Colonic mucosa (tissue), 4 donors: Measurements from ENCODE around the gene THOC2. TPM values are rescaled to one million over a fixed set of nuclear protein-coding genes. Genes with fewer than 3 reads are reported as not detected.
"Not testable (repeated sequence)": the region's sequence is repeated elsewhere in the genome, so short reads cannot be mapped to it uniquely, and the experiment has no call there.

ENCODE experiments used
- DNase-seq: peaks from one replicate; pipeline ENCODE4 v3.0.0-alpha.2; 2020
- H3K27ac ChIP-seq: fragments of 200-600 bp; one replicate; pipeline ENCODE4 v1.8.0; 2021
- H3K27me3 ChIP-seq: fragments of 200-600 bp; one replicate; pipeline ENCODE4 v1.8.0; 2021
- H3K36me3 ChIP-seq: fragments of 200-600 bp; one replicate; pipeline ENCODE4 v1.8.0; 2021
- H3K4me1 ChIP-seq: fragments of 200-600 bp; one replicate; pipeline ENCODE4 v1.8.0; 2021; ENCODE audit warnings: mild to moderate bottlenecking
- H3K4me3 ChIP-seq: fragments of 200-600 bp; one replicate; pipeline ENCODE4 v1.8.0; 2021
- H3K9ac ChIP-seq, 2 donors: one replicate each; pipeline ENCODE4 v1.7.0; 2013; ENCODE audit warnings: control low read depth in 2 of 2, low read depth in 2 of 2, low read length in 2 of 2
- H3K9me3 ChIP-seq: fragments of 200-600 bp; one replicate; pipeline ENCODE4 v1.8.0; 2021
- intact Hi-C: fragments of 100-400 bp; cut with DNase I; formaldehyde crosslinking; loops from one replicate; pipeline ENCODE4 v1.14.1; 2022
- total RNA-seq, 2 donors: library from RNA; stranded (reverse); fragmentation: NEBNext Ultra II Directional in 1 of 2; extraction: Animal tissue kit (Norgen Biotek cat#: 25700) in 1 of 2; gene quantifications; one replicate each; pipeline ENCODE4 v1.2.1, GENCODE V29; 2021
- TF ChIP-seq, protein P1 (sequence below): fragments of 200-600 bp; IDR thresholded peaks from one replicate; pipeline ENCODE4 v1.8.0; 2022; ENCODE audit warnings: antibody characterized with exemption, mild to moderate bottlenecking
- donor health status: healthy.
- donor health status: DM: no; HTN: no; CAD: no.
- donor health status: DM: no; HTN: no; CAD: no.

THOC2 gene, protein sequence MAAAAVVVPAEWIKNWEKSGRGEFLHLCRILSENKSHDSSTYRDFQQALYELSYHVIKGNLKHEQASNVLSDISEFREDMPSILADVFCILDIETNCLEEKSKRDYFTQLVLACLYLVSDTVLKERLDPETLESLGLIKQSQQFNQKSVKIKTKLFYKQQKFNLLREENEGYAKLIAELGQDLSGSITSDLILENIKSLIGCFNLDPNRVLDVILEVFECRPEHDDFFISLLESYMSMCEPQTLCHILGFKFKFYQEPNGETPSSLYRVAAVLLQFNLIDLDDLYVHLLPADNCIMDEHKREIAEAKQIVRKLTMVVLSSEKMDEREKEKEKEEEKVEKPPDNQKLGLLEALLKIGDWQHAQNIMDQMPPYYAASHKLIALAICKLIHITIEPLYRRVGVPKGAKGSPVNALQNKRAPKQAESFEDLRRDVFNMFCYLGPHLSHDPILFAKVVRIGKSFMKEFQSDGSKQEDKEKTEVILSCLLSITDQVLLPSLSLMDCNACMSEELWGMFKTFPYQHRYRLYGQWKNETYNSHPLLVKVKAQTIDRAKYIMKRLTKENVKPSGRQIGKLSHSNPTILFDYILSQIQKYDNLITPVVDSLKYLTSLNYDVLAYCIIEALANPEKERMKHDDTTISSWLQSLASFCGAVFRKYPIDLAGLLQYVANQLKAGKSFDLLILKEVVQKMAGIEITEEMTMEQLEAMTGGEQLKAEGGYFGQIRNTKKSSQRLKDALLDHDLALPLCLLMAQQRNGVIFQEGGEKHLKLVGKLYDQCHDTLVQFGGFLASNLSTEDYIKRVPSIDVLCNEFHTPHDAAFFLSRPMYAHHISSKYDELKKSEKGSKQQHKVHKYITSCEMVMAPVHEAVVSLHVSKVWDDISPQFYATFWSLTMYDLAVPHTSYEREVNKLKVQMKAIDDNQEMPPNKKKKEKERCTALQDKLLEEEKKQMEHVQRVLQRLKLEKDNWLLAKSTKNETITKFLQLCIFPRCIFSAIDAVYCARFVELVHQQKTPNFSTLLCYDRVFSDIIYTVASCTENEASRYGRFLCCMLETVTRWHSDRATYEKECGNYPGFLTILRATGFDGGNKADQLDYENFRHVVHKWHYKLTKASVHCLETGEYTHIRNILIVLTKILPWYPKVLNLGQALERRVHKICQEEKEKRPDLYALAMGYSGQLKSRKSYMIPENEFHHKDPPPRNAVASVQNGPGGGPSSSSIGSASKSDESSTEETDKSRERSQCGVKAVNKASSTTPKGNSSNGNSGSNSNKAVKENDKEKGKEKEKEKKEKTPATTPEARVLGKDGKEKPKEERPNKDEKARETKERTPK (N-terminal part only)
- total RNA-seq: 10 to 100 TPM; 60.7 to 68.2 TPM

DNA sequence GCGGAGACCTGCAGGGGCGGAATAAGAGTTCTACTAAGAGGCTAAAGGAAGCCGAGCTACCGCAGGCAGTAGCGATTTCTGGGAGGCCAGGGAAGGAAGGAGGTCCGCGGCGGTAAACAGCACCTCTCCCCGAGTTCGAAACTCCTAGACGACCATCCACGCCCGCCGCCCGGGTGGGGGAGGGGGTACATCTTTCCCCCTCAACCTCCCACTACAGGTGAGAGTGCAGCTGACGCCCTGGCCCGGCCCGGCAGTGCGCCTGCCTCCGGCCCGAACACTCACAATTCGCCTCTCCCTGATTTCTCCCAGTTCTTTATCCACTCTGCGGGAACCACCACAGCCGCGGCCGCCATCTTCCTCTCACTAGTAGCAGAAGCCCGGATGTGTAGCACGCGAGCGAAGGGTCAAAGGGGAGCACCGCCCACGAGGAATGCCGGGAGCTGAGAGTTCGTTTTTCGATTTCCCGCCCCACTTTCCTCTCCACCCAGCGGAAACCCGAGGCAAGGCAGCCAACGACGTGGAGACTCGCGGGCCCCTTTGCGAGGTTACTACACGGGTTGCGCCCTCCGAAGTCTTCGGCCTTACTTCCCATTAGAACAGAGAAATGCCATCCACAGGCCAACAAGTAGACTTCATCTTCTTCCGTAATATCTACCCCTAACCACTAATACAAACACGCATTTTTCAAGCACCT is at the start of gene THOC2:
Gene THOC2, minus strand, starts transcription at position 383 of the 694 bp plus-strand sequence. Its CDS starts 30 bp downstream, at position 353.
- peak within 1 kb of the TSS; percentile 53 for H3K4me3 ChIP-seq

DNA sequence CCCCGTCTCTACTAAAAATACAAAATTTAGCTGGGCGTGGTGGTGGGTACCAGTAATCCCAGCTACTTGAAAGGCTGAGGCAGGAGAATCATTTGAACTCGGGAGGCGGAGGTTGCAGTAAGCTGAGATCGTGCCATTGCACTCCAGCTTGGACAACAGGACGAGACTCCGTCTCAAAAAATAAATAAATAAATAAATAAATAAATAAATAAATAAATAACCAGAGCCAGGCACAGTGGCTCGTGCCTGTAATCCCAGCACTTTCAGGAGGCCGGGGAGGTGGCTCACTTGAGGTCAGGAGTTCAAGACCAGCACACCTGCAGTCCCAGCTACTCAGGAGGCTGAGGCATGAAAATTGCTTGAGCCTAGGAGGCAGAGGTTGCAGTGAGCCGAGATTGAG is 48.9 kb upstream of the THOC2 start:
- H3K4me3 ChIP-seq, H3K36me3 ChIP-seq, H3K27me3 ChIP-seq, H3K4me1 ChIP-seq, H3K27ac ChIP-seq, H3K9ac ChIP-seq, DNase-seq, intact Hi-C loops, H3K9me3 ChIP-seq: not testable (repeated sequence)

More for the DNA sequence above, at the start of gene THOC2:
- Histone ChIP-seq H3K36me3 (no peaks in the 10 kb centered on the region), H3K4me1 (no peaks in the 10 kb centered on the region), H3K27ac (peak within 1 kb of the TSS; percentile 69), H3K9me3 (no peaks in the 10 kb centered on the region), H3K27me3 (no peaks in the 10 kb centered on the region), H3K9ac (peak within 1 kb of the TSS; percentile 83 to 84)
- TF ChIP-seq, protein P1, sequence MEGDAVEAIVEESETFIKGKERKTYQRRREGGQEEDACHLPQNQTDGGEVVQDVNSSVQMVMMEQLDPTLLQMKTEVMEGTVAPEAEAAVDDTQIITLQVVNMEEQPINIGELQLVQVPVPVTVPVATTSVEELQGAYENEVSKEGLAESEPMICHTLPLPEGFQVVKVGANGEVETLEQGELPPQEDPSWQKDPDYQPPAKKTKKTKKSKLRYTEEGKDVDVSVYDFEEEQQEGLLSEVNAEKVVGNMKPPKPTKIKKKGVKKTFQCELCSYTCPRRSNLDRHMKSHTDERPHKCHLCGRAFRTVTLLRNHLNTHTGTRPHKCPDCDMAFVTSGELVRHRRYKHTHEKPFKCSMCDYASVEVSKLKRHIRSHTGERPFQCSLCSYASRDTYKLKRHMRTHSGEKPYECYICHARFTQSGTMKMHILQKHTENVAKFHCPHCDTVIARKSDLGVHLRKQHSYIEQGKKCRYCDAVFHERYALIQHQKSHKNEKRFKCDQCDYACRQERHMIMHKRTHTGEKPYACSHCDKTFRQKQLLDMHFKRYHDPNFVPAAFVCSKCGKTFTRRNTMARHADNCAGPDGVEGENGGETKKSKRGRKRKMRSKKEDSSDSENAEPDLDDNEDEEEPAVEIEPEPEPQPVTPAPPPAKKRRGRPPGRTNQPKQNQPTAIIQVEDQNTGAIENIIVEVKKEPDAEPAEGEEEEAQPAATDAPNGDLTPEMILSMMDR: peak; percentile 34
- intact Hi-C loops: no loop called here
- peak; percentile 85 for DNase-seq

DNA sequence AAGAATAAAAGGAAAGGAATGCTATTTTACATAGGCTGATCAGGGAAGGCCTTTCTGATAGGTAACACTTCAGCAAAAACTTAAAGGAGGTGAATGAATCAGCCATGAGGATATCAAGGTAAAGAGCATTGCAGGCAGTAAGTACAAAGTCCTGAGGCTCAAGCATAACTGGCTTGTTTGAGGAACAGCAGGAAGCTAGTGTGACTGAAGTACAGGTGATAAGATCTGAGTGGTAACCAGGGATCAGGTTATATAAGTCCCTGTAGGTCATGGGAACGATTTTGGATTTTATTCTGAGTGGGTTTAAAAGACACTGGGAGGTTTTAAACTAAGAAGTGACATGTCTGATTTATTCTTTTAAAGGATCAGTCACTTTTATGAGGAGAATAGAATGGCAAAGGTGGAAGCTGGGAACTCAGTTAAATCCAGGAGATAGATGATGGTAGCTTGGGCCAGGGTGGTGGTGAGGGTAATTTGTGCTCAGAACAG is 47.1 kb upstream of the THOC2 start:
- H3K4me1 ChIP-seq: no peaks in the 10 kb centered on the region
- peak; percentile 32 for DNase-seq
- no peak overlapping the region for H3K9ac ChIP-seq
- TF ChIP-seq, protein P1: no peak
- H3K27ac ChIP-seq: peak overlapping the region; percentile 23
- H3K27me3 ChIP-seq: no peaks in the 10 kb centered on the region
- no peak overlapping the region for H3K4me3 ChIP-seq
- H3K9me3 ChIP-seq: no peaks in the 10 kb centered on the region
- intact Hi-C loops: no loop called here
- no peaks in the 10 kb centered on the region for H3K36me3 ChIP-seq

DNA sequence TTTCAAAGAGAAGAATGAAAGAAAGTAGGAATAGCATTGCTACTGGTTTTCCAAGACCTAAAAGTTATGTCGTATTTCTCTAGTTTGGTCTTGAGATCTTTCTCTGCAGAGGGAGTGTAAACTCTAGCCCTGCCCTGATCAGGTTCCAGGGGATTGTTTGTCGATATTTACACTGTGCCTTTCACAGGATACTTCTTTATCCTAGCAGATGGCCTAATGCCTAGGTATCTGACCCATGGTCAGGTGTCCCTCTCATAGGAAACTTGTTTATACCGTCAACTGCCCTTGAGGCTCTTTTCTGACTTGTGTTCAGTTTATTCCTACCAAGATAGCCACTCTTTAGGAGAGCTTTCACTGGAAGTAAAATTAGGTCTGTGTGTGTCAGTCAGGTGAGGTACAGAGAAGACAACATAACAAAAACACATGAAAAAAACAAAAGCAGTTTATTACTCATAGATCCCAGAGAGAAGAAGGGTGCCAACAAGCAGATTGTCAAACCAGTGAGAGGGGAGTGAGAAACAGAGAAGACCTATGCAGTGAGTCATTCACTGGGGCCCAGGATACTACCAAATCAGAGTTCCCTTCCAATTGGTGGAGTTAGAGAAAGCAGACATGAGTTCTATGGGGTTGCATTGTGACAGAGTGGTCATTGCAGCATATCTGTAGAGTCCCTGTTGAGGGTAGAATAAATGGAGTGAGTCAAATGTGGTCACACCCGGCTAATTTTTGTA is 40.6 kb upstream of the THOC2 start:
- no peaks in the 10 kb centered on the region for H3K9me3 ChIP-seq
- no peak overlapping the region for H3K9ac ChIP-seq
- TF ChIP-seq, protein P1: no peak
- intact Hi-C loops: no loop called here
- no peaks in the 10 kb centered on the region for H3K4me1 ChIP-seq
- no peak overlapping the region for H3K4me3 ChIP-seq
- H3K36me3 ChIP-seq: no peaks in the 10 kb centered on the region
- DNase-seq: no peak
- no peaks in the 10 kb centered on the region for H3K27me3 ChIP-seq
- no peak overlapping the region for H3K27ac ChIP-seq
